ENCODE measurements around the gene TTN. TPM values are rescaled to one million over a fixed set of nuclear protein-coding genes. Genes with fewer than 3 reads are reported as not detected.

TTN gene
- total and polyA plus RNA-seq, 2 of the 4 experiments (the other 2 are of a cell fraction), result 0.02 to 0.18 TPM

- H2AK9ac ChIP-seq (replicated peaks; ENCODE audit: low read depth, low read length, poor library complexity), result no peak overlapping the region
- no peak overlapping the region for H4K8ac ChIP-seq (ENCODE audit: low read depth in 2 of 2, low read length in 2 of 2)
- no peak overlapping the region for H3K23ac ChIP-seq (ENCODE audit: low read depth, low read length)
- no peak overlapping the region for H2AFZ ChIP-seq (replicated peaks; ENCODE audit: low read length, poor library complexity)
- no peak overlapping the region for H2AK5ac ChIP-seq (ENCODE audit: low read depth, low read length)
- no peak overlapping the region for H3K4me2 ChIP-seq (ENCODE audit: low read depth, low read length)
- DNase-seq, result no peak
- H2BK20ac ChIP-seq (ENCODE audit: low read depth, low read length), result no peak overlapping the region
- H3K4ac ChIP-seq (ENCODE audit: low read depth, low read length), result no peak overlapping the region
- H4K5ac ChIP-seq (ENCODE audit: low read depth, low read length), result no peak overlapping the region
- no peaks in the 10 kb centered on the region for H3K4me1 ChIP-seq (ENCODE audit: control insufficient read depth, insufficient read depth, low read length)
- H3K36me3 ChIP-seq (ENCODE audit: control insufficient read depth, insufficient read depth, low read length), result no peaks in the 10 kb centered on the region
- no peak overlapping the region for H3K18ac ChIP-seq (ENCODE audit: low read depth, low read length)
- no peaks in the 10 kb centered on the region for H4K20me1 ChIP-seq (ENCODE audit: insufficient read depth, low read length)
- intact Hi-C loops (cut with micrococcal nuclease), result no loop called here
- no peak overlapping the region for H4K91ac ChIP-seq (ENCODE audit: insufficient read depth, low read depth, low read length)
- H3K27ac ChIP-seq (ENCODE audit: insufficient read depth, low read length), result no peak overlapping the region
- no peak overlapping the region for H3K56ac ChIP-seq (ENCODE audit: extremely low read depth, insufficient read depth, low read length)
- no peak overlapping the region for H2BK5ac ChIP-seq (ENCODE audit: low read depth, low read length, poor library complexity, severe bottlenecking)
- BruUV-seq (replicated peaks), result no TSS peak
- no peak overlapping the region for H2BK120ac ChIP-seq (ENCODE audit: low read depth, low read length)
- dilution Hi-C loops (cut with HindIII; ENCODE audit: low sequenced_read_pairs, unreplicated experiment), result no loop called here
- POLR2A ChIA-PET (ENCODE audit: unreplicated experiment), result no interaction called here
- no peak for ATAC-seq (ENCODE audit: low read depth)
- no peaks in the 10 kb centered on the region for H3K9me3 ChIP-seq (ENCODE audit: control insufficient read depth, insufficient read depth, low read length)
- CTCF ChIA-PET, result interaction anchor here (0.7 to 1.6 kb wide), 2 partner anchors 10 to 12 kb away, joined by 3 to 5 read pairs; no protein-coding TSS in a partner anchor
- H3K14ac ChIP-seq (replicated peaks; ENCODE audit: low read depth, low read length), result no peak overlapping the region
- WGBS, 2 experiments (ENCODE audit: extremely low coverage in 2 of 2, insufficient read length in 1 of 2), result no CpG with 5 or more reads among the region's 2 CpGs
- H3K27me3 ChIP-seq (ENCODE audit: control insufficient read depth, insufficient read depth, low read length), result no peaks in the 10 kb centered on the region
- no peak overlapping the region for H3K9ac ChIP-seq (ENCODE audit: low read depth, low read length)
- no peak for TF ChIP-seq RCOR1 (IDR thresholded peaks at IDR 0.05; ENCODE audit: insufficient replicate concordance, low read length)
- TF ChIP-seq SMC3 (IDR thresholded peaks at IDR 0.05; ENCODE audit: low read depth, low read length), result no peak
- TF ChIP-seq RAD21 (IDR thresholded peaks at IDR 0.05; ENCODE audit: low read length), result no peak
- TF ChIP-seq CTCF (conservative IDR thresholded peaks at IDR 0.05; ENCODE audit: low read depth, low read length), result no peak
- TF ChIP-seq POLR2A (IDR thresholded peaks at IDR 0.05; ENCODE audit: low read depth, low read length), result no peak
- no peak for TF ChIP-seq CHD1 (IDR thresholded peaks at IDR 0.05; ENCODE audit: low read depth, low read length)
- no peak for TF ChIP-seq FOS (IDR thresholded peaks at IDR 0.05; ENCODE audit: low read depth, low read length)
- no peak for TF ChIP-seq BHLHE40 (IDR thresholded peaks at IDR 0.05; ENCODE audit: low read depth, low read length)
- no peak for TF ChIP-seq MAFK (IDR thresholded peaks at IDR 0.05; ENCODE audit: low read depth, low read length)
- no peak for TF ChIP-seq CEBPB (IDR thresholded peaks at IDR 0.05; ENCODE audit: low read depth, low read length)
- TF ChIP-seq, protein P1, sequence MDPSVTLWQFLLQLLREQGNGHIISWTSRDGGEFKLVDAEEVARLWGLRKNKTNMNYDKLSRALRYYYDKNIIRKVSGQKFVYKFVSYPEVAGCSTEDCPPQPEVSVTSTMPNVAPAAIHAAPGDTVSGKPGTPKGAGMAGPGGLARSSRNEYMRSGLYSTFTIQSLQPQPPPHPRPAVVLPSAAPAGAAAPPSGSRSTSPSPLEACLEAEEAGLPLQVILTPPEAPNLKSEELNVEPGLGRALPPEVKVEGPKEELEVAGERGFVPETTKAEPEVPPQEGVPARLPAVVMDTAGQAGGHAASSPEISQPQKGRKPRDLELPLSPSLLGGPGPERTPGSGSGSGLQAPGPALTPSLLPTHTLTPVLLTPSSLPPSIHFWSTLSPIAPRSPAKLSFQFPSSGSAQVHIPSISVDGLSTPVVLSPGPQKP (IDR thresholded peaks at IDR 0.05; ENCODE audit: borderline replicate concordance, low read depth, low read length), result no peak
- no peak for TF ChIP-seq NFE2L2 (IDR thresholded peaks at IDR 0.05; ENCODE audit: low read depth, low read length)
- TF ChIP-seq, protein P2, sequence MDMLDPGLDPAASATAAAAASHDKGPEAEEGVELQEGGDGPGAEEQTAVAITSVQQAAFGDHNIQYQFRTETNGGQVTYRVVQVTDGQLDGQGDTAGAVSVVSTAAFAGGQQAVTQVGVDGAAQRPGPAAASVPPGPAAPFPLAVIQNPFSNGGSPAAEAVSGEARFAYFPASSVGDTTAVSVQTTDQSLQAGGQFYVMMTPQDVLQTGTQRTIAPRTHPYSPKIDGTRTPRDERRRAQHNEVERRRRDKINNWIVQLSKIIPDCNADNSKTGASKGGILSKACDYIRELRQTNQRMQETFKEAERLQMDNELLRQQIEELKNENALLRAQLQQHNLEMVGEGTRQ (IDR thresholded peaks at IDR 0.05; ENCODE audit: low read depth, low read length), result no peak
- no peak for TF ChIP-seq RFX5 (IDR thresholded peaks at IDR 0.05; ENCODE audit: low read depth, low read length)
- TF ChIP-seq MAZ (IDR thresholded peaks at IDR 0.05; ENCODE audit: borderline replicate concordance, low read depth, low read length), result no peak
- no peak for TF ChIP-seq MXI1 (IDR thresholded peaks at IDR 0.05; ENCODE audit: borderline replicate concordance, low read depth, low read length)
- in situ Hi-C loops (cut with MboI; ENCODE audit: low sequenced_read_pairs), result no loop called here
- H3K4me3 ChIP-seq (ENCODE audit: insufficient read depth, low read depth, low read length), result no peak overlapping the region
- no peak overlapping the region for H2BK15ac ChIP-seq (ENCODE audit: low read depth, low read length)
- no peaks in the 10 kb centered on the region for H3K79me1 ChIP-seq (ENCODE audit: low read depth in 1 of 2, low read length in 2 of 2)
- no peaks in the 10 kb centered on the region for H3K9me1 ChIP-seq (ENCODE audit: insufficient read depth, low read length)
Observed at GRCh38 chr2:178805457-178805856, 1.8 kb downstream of the TTN start.

All from IMR-90 (cell line).